HG03039 (cell line): Measurements from ENCODE around the gene CCDC3.

Experiments used
- ATAC-seq: cut with Tn5 transposase; IDR thresholded peaks from one replicate; pipeline ENCODE4 v1.9.1; 2021; ENCODE audit warnings: mild to moderate bottlenecking, moderate library complexity; ENCODE audit not compliant: unreplicated experiment

The CCDC3 gene

DNA sequence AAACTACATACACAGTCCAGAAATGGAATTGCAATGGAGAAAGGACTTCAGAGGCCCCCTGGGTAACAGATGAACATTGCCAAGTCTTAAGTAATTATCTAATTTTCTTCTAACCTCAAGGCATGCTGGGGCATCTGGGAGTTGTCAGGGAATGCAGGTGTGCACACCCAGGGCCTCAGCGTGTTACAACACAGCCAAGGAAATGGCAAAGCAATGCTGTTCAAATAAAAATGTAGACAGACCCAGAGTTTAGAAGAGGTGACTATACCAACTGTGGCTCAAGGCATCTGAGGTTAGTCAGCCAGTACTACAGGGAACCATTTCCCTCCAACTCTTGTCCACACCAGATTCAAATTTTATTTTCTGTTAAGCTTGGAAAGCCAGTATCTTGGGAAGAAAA is 73.6 kb downstream of the CCDC3 start:
- ATAC-seq: no peak

GRCh38 chr10:12925845-12926244 is 75.7 kb downstream of the CCDC3 start:
- no peak for ATAC-seq

GRCh38 chr10:12924911-12925310 is 76.6 kb downstream of the CCDC3 start:
- ATAC-seq: no peak

- ATAC-seq: no peak
These were observed 79.2 kb downstream of the CCDC3 start for GRCh38 chr10:12922117-12922900.

DNA sequence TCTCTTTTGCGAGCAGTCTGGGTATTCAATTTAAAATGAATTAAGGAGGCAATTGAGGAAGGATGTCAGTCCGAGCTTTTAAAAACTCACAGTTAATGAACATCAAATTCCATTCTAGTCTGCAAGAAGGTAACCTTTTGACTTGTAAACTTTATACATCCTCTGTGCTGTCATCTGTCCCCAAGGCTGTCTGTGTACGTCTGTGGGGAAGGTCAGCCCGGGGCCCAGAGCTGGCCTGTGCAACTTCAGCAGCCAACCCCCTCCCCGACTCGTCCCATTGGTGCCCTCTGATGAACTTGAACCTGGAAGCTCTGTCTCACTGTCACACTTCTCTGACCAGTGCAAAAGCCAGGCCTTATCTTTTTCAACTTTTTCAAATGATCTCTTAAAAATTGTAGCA is 80.3 kb downstream of the CCDC3 start:
- no peak for ATAC-seq

GRCh38 chr10:12919574-12919973 is 81.9 kb downstream of the CCDC3 start:
- no peak for ATAC-seq

DNA sequence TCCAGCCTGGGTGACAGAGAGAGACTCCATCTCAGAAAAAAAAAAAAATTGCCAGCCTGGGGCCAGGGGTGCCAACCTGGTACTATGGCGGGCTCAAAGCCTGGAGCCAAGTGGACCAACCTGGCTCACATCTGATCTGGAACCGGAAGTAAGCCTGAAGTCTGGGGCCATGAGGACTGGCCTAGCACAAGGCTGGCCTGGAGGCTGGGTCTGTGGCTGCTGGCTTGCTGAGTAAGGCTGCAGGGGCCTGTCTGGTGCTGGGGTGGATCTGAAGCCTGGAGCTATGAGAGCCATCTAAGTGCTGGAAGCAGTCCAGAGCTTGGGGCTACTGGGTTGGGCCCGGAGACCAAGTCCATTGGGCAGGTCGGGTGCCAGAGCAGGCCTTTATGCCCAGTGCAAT is 84.9 kb downstream of the CCDC3 start:
- no peak for ATAC-seq

- ATAC-seq: no peak
These were observed 85.8 kb downstream of the CCDC3 start for GRCh38 chr10:12915637-12916168.

- ATAC-seq: no peak
These were observed 87.4 kb downstream of the CCDC3 start for GRCh38 chr10:12914111-12914510.

- no peak for ATAC-seq
These were observed 89.7 kb downstream of the CCDC3 start for GRCh38 chr10:12911795-12912194.

- no peak for ATAC-seq
These were observed 90.7 kb downstream of the CCDC3 start for GRCh38 chr10:12910835-12911234.

DNA sequence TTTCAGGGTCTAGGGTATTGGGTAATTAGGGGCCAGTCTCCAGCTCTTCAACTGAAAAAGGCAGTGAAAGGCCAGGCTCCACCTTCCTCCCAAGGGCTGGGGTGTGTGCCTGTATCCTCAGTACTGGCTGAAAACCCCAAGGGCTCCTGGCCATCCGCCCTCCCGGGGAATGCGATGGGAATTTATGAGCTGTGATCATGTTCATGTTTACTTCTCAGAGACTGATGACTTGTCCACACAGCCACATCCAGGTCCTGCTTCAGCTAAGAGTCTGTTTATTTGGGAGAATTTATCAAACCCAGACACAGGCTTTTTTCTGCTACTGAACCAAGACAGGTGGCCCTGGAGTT is 91.7 kb downstream of the CCDC3 start:
- no peak for ATAC-seq

- no peak for ATAC-seq
These were observed 92.2 kb downstream of the CCDC3 start for GRCh38 chr10:12909182-12909835.

DNA sequence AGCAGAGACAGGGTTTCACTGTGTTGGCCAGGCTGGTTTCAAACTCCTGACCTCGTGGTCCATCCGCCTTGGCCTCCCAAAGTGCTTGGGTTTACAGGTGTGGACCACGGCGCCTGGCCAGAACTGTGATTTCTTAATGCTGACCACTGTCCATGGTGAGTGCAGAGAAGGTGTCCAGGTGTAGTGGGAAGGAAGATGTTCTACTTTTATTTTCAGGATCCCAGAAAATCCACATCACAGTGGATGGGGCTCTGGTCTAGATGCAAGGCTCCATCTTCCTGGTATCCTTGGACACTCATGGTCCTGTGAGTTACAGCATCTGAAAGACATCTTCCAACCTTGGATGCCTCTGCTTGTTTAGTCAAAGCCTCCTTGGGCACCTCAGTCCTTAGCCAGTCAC is 92.7 kb downstream of the CCDC3 start:
- ATAC-seq: no peak

- no peak for ATAC-seq
These were observed 93.9 kb downstream of the CCDC3 start for GRCh38 chr10:12907656-12908055.

- no peak for ATAC-seq
These were observed 95.4 kb downstream of the CCDC3 start for GRCh38 chr10:12906051-12906541.

GRCh38 chr10:12905067-12905466 is 96.4 kb downstream of the CCDC3 start:
- ATAC-seq: no peak

DNA sequence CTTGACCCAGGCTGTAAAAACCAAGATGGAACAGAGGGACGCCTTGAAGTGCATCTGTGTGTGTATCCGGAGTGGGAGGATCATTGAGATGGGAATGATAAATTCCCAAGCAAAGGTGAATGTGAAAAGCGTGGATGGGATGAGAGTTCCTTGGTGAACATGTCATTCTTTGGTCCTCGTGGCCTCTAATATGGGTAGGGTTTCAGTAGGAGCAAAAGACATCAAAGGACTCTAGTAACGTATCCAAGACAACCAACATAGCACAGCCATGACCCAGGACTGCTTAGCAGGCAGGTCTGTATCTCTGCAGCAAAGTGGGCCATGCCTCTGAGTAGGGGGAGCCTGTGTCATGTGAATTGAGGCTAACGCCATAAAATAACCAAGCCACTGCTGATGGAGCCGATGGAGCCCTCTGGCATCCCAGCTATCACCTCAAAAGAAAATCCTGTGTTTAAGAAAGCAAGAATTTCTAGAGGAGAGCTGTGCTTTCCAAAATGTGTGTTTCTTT is 98.6 kb downstream of the CCDC3 start:
- no peak for ATAC-seq

DNA sequence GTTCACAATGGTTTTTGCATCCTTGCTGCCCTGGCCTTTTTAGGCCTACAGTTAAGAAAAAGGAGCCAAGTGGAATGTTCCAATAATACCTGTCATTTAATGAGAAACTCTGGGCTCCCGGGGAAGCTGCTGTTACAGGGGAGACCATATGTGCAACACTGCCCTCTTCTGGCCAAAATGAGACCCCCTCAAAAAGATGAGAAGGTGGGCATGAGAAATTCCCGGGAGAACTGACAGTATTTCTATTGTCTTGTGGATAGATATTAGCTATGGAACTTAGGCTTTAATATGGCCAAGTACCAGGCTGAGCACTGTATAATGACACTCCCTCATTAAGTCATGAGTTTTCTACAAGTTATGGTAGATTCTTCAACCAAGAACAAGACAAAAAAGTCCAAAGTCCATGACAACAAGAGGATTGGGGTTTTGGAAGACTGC is 99.4 kb downstream of the CCDC3 start:
- no peak for ATAC-seq

- ATAC-seq: no peak
These were observed 102.0 kb downstream of the CCDC3 start for GRCh38 chr10:12899546-12899945.

DNA sequence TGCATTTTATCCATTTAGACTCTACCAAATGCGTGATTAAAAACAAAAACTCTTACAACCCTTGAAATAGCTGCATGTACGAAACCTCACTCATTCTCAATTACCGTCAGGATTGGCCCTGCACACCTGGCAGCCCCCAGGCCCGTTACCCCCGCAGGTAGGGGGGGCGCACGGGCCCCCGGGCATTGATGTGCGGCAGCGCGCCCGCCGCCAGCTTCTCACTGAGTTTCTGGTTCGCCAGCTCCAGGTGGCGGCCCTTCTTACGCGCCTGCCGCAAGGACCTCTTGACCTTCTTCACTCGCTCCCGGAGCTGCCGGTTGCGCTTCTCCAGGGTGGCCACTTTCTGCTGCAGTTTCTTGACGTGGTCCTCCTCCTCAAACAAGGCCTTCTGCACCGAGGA is 103.2 kb downstream of the CCDC3 start:
- no peak for ATAC-seq

DNA sequence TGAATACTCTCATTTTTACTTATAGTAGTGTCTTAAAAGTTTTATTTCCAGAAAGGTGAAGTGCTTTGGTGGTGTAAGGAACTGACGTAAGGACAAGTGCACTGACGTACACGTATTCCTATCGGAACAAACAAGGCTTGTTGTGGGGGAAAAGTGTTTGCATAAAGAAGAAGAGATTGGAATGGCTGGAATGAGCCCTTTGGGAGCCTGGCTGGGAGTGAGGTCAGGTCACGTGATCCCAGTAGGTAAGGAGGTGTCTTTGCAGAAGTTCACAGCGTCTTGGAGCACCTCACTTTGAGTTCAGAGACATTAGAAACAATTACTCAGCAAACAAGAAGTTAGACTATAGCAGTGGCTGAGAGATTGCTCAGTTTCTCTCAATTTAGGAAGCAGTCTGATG is 104.2 kb downstream of the CCDC3 start:
- no peak for ATAC-seq
